Erythroblast (primary cell): Measurements from ENCODE around the gene TJP1.

Experiments used
- DNase-seq, 2 experiments: peaks; one replicate each; lab custom pipeline; 2025; lab: John Stamatoyannopoulos, UW
- GATA1 ChIP-seq: IDR thresholded peaks from 2 replicates; pipeline ENCODE4 v1.6.1; 2011; ENCODE audit warnings: low read depth, mild to moderate bottlenecking, control low read depth, low read length, moderate library complexity
- POLR2A ChIP-seq: IDR thresholded peaks from 2 replicates; pipeline ENCODE4 v1.6.1; 2011; ENCODE audit warnings: mild to moderate bottlenecking, low read length

TJP1 gene

GRCh38 chr15:29822100-29822683 is at the start of gene TJP1:
TSS of gene TJP1 (minus strand) at chr15:29822468. CDS start at chr15:29822028, 440 bp downstream.
- TF ChIP-seq POLR2A: no peak

GRCh38 chr15:29871401-29871800 is 49.1 kb upstream of the TJP1 start:
- DNase-seq: no peak
- TF ChIP-seq GATA1 (no peak), POLR2A (no peak)

More at GRCh38 chr15:29822100-29822683, at the start of gene TJP1:
- DNase-seq: peak; percentile 18 to 42

GRCh38 chr15:29870495-29871151 is 48.4 kb upstream of the TJP1 start:
- no peak for DNase-seq
- TF ChIP-seq POLR2A (no peak), GATA1 (no peak)

GRCh38 chr15:29867241-29868000 is 45.2 kb upstream of the TJP1 start:
- TF ChIP-seq GATA1: no peak
- TF ChIP-seq POLR2A: no peak
- DNase-seq: no peak

- TF ChIP-seq GATA1 (no peak), POLR2A (no peak)
- DNase-seq: no peak
Observed at GRCh38 chr15:29866337-29866736, 44.1 kb upstream of the TJP1 start.

- no peak for DNase-seq
Observed at GRCh38 chr15:29864501-29864900, 42.2 kb upstream of the TJP1 start.

GRCh38 chr15:29863438-29863837 is 41.2 kb upstream of the TJP1 start:
- DNase-seq: no peak
- no peak for TF ChIP-seq POLR2A
- TF ChIP-seq GATA1: no peak

More at GRCh38 chr15:29864501-29864900, 42.2 kb upstream of the TJP1 start:
- TF ChIP-seq GATA1 (no peak), POLR2A (no peak)

- TF ChIP-seq POLR2A (no peak), GATA1 (no peak)
- no peak for DNase-seq
Observed at GRCh38 chr15:29862271-29862670, 40.0 kb upstream of the TJP1 start.

GRCh38 chr15:29860872-29861271 is 38.6 kb upstream of the TJP1 start:
- DNase-seq: no peak
- TF ChIP-seq GATA1 (no peak), POLR2A (no peak)

- no peak for TF ChIP-seq POLR2A
- TF ChIP-seq GATA1: no peak
- DNase-seq: no peak
Observed at GRCh38 chr15:29859973-29860715, 37.9 kb upstream of the TJP1 start.

- TF ChIP-seq POLR2A (no peak), GATA1 (no peak)
- no peak for DNase-seq
Observed at GRCh38 chr15:29859293-29859692, 37.0 kb upstream of the TJP1 start.

GRCh38 chr15:29857221-29857789 is 35.0 kb upstream of the TJP1 start:
- TF ChIP-seq POLR2A (no peak), GATA1 (no peak)
- no peak for DNase-seq

- DNase-seq: no peak
- no peak for TF ChIP-seq GATA1
- no peak for TF ChIP-seq POLR2A
Observed at GRCh38 chr15:29854413-29854812, 32.1 kb upstream of the TJP1 start.
